HCT116 (cell line): ENCODE measurements around the gene FLT3LG. TPM values are rescaled to one million over a fixed set of nuclear protein-coding genes. Genes with fewer than 3 reads are reported as not detected.

Experiments used
- ATAC-seq: fragments of 200-7000 bp; cut with Tn5 transposase; 2 replicates; pipeline ENCODE4 v1.9.1; 2020; ENCODE audit warnings: mild to moderate bottlenecking, moderate library complexity
- BruUV-seq: library from RNA; stranded (reverse); fragments of 400-500 nt; replicated peaks from 2 replicates; lab custom pipeline; 2021; lab: Mats Ljungman, UMichigan
- CTCF ChIA-PET: fragments of 300-600 bp; sonication (Branson Sonifier 250); formaldehyde crosslinking; loops from one replicate; lab custom pipeline; 2021; ENCODE audit warnings: antibody characterized with exemption; lab: Charles Lee
- POLR2A ChIA-PET: fragments of 300-600, 350-600 bp; sonication (Branson Sonifier 250); formaldehyde crosslinking; loops from one replicate; lab custom pipeline; 2021; ENCODE audit warnings: antibody characterized with exemption; lab: Charles Lee
- RAD21 ChIA-PET, 2 experiments: fragments of 300-600 bp; sonication (Branson Sonifier 250); formaldehyde crosslinking; loops; one replicate each; lab custom pipeline; 2023; ENCODE audit warnings: low total read pairs in 2 of 2; ENCODE audit not compliant: uncharacterized antibody in 2 of 2, unreplicated experiment in 2 of 2, low non-redundant PET in 1 of 2; lab: Charles Lee
- DNase-seq: peaks from one replicate; pipeline ENCODE4 v3.0.0-alpha.2; 2010; ENCODE audit warnings: low read depth, low spot score
- H2AFZ ChIP-seq: fragments of 200-600 bp; shearing (Covaris generic), sonication (generic); 2 replicates; pipeline ENCODE4 v1.6.1; 2017; ENCODE audit warnings: low read depth, mixed run types, mixed read lengths, antibody characterized with exemption, low read length; ENCODE audit not compliant: poor library complexity, severe bottlenecking
- H3K27ac ChIP-seq: 2 replicates; pipeline ENCODE4 v1.5.1; 2012; ENCODE audit warnings: low read depth, low read length
- H3K27me3 ChIP-seq: fragments of 200-600 bp; sonication (generic); 2 replicates; pipeline ENCODE4 v1.6.1; 2016; ENCODE audit warnings: mixed run types, low read length, mixed read lengths; ENCODE audit not compliant: insufficient read depth
- H3K36me3 ChIP-seq, 2 experiments: fragments of 200-500 bp in 1 of 2; fragments of 200-600 bp in 1 of 2; sonication (Bioruptor generic) in 1 of 2; sonication (generic) in 1 of 2; 2 replicates each; pipeline versions ENCODE4 v1.5.1 to v1.6.1; 2014 to 2016; ENCODE audit warnings: low read length in 2 of 2, inconsistent platforms in 1 of 2, mixed read lengths in 1 of 2, mixed run types in 1 of 2; ENCODE audit not compliant: insufficient read depth in 2 of 2, control insufficient read depth in 1 of 2
- H3K4me1 ChIP-seq, 2 experiments: fragments of 200-600 bp in 1 of 2; sonication (generic) in 1 of 2; 2 replicates each; pipeline versions ENCODE4 v1.5.1 to v1.6.1; 2012 to 2017; ENCODE audit warnings: low read length in 2 of 2, inconsistent platforms in 1 of 2, mild to moderate bottlenecking in 1 of 2, mixed read lengths in 1 of 2, mixed run types in 1 of 2, moderate library complexity in 1 of 2; ENCODE audit not compliant: insufficient read depth in 2 of 2, control insufficient read depth in 1 of 2
- H3K4me2 ChIP-seq: fragments of 200-600 bp; sonication (generic); 2 replicates; pipeline ENCODE4 v1.6.1; 2017; ENCODE audit warnings: mixed run types, low read length, mixed read lengths
- H3K4me3 ChIP-seq, 2 experiments: fragments of 200-600 bp in 1 of 2; sonication (generic) in 1 of 2; replicated peaks in 1 of 2; 2 replicates each; pipeline ENCODE4 v1.5.1; 2011 to 2016; ENCODE audit warnings: low read length in 2 of 2, control low read depth in 1 of 2, low read depth in 1 of 2, mild to moderate bottlenecking in 1 of 2, mixed read lengths in 1 of 2, mixed run types in 1 of 2
- H3K79me2 ChIP-seq: fragments of 200-600 bp; sonication (generic); 2 replicates; pipeline ENCODE4 v1.6.1; 2017; ENCODE audit warnings: mild to moderate bottlenecking, mixed run types, low read length, moderate library complexity, mixed read lengths; ENCODE audit not compliant: insufficient read depth
- H3K9ac ChIP-seq: fragments of 200-600 bp; sonication (generic); 2 replicates; pipeline ENCODE4 v1.6.1; 2016; ENCODE audit warnings: low read length, mixed read lengths
- H3K9me2 ChIP-seq: fragments of 200-600 bp; sonication (generic), shearing (Covaris generic); 2 replicates; pipeline ENCODE4 v1.6.1; 2017; ENCODE audit warnings: mixed run types, mild to moderate bottlenecking, moderate library complexity; ENCODE audit not compliant: insufficient read depth
- H3K9me3 ChIP-seq, 2 experiments: fragments of 200-500 bp in 1 of 2; fragments of 200-600 bp in 1 of 2; sonication (Bioruptor generic) in 1 of 2; sonication (generic) in 1 of 2; 2 replicates each; pipeline ENCODE4 v1.6.1; 2014 to 2017; ENCODE audit warnings: low read length in 2 of 2, mixed read lengths in 2 of 2, inconsistent platforms in 1 of 2, low read depth in 1 of 2, mild to moderate bottlenecking in 1 of 2, mixed run types in 1 of 2, moderate library complexity in 1 of 2; ENCODE audit not compliant: control insufficient read depth in 1 of 2, insufficient read depth in 1 of 2
- H4K20me1 ChIP-seq: fragments of 200-600 bp; sonication (generic), shearing (Covaris generic); 2 replicates; pipeline ENCODE4 v1.6.1; 2017; ENCODE audit warnings: mixed run types, mild to moderate bottlenecking, moderate library complexity; ENCODE audit not compliant: insufficient read depth
- CBX3 ChIP-seq: IDR thresholded peaks from 2 replicates; pipeline ENCODE4 v1.6.1; 2012; ENCODE audit warnings: low read depth
- CEBPB ChIP-seq: IDR thresholded peaks from 2 replicates; pipeline ENCODE4 v1.6.1; 2012; ENCODE audit warnings: low read depth
- EGR1 ChIP-seq: IDR thresholded peaks from 2 replicates; pipeline ENCODE4 v1.6.1; 2012; ENCODE audit warnings: low read depth
- ELF1 ChIP-seq: IDR thresholded peaks from 2 replicates; pipeline ENCODE4 v1.6.1; 2012; ENCODE audit warnings: low read depth, borderline replicate concordance
- EZH2phosphoT487 ChIP-seq: fragments of 200-600 bp; IDR thresholded peaks from 2 replicates; pipeline ENCODE4 v1.6.1; 2018; ENCODE audit warnings: antibody characterized with exemption, borderline replicate concordance
- JUND ChIP-seq: IDR thresholded peaks from 2 replicates; pipeline ENCODE4 v1.6.1; 2012
- POLR2AphosphoS5 ChIP-seq: IDR thresholded peaks from 2 replicates; pipeline ENCODE4 v1.6.1; 2011; ENCODE audit warnings: mild to moderate bottlenecking, low read depth, low read length, moderate library complexity
- SP1 ChIP-seq: IDR thresholded peaks from 2 replicates; pipeline ENCODE4 v1.6.1; 2012; ENCODE audit warnings: low read depth
- SRF ChIP-seq: IDR thresholded peaks from 2 replicates; pipeline ENCODE4 v1.6.1; 2012; ENCODE audit warnings: low read depth
- TCF7L2 ChIP-seq: IDR thresholded peaks from 2 replicates; pipeline ENCODE4 v1.7.0; 2011; ENCODE audit warnings: borderline replicate concordance, inconsistent platforms; ENCODE audit not compliant: insufficient read depth, insufficient read length; ENCODE audit errors: extremely low read depth
- YY1 ChIP-seq: IDR thresholded peaks from 2 replicates; pipeline ENCODE4 v1.6.1; 2011; ENCODE audit warnings: low read length, low read depth, moderate library complexity, mild to moderate bottlenecking; ENCODE audit not compliant: insufficient replicate concordance; ENCODE audit errors: extremely low read depth
- intact Hi-C: fragments of 100-400 bp; cut with micrococcal nuclease; formaldehyde crosslinking; loops from 2 replicates; pipeline ENCODE4 v1.10.0; 2022
- total RNA-seq: library from RNA; stranded (reverse); gene quantifications from one replicate; pipeline ENCODE4 v1.2.1, GENCODE V29; 2021; ENCODE audit not compliant: unreplicated experiment
- TF ChIP-seq, protein P1 (sequence below): IDR thresholded peaks from 2 replicates; pipeline ENCODE4 v1.6.1; 2012; ENCODE audit warnings: low read depth
- TF ChIP-seq, protein P2 (sequence below): IDR thresholded peaks from 2 replicates; pipeline ENCODE4 v1.6.1; 2012
- TF ChIP-seq, protein P3 (sequence below), 3 experiments: fragments of 200-600 bp in 1 of 3; sonication (generic) in 1 of 3; IDR thresholded peaks in 2 of 3; conservative IDR thresholded peaks in 1 of 3; 2 replicates each; pipeline ENCODE4 v1.5.1; 2012 to 2017; ENCODE audit warnings: low read depth in 2 of 3, low read length in 2 of 3, antibody characterized with exemption in 1 of 3, borderline replicate concordance in 1 of 3, control low read depth in 1 of 3, mild to moderate bottlenecking in 1 of 3, mixed read lengths in 1 of 3, mixed run types in 1 of 3, moderate library complexity in 1 of 3; ENCODE audit not compliant: insufficient read depth in 1 of 3
- TF ChIP-seq, protein P4 (sequence below): IDR thresholded peaks from 2 replicates; pipeline ENCODE4 v1.6.1; 2012
- TF ChIP-seq, protein P5 (sequence below): IDR thresholded peaks from 2 replicates; pipeline ENCODE4 v1.6.1; 2011; ENCODE audit warnings: mild to moderate bottlenecking, low read length, moderate library complexity; ENCODE audit not compliant: insufficient replicate concordance; ENCODE audit errors: extremely low read depth

FLT3LG gene
- total RNA-seq, 1 experiment from 2014 or later = 3.8 TPM

DNA sequence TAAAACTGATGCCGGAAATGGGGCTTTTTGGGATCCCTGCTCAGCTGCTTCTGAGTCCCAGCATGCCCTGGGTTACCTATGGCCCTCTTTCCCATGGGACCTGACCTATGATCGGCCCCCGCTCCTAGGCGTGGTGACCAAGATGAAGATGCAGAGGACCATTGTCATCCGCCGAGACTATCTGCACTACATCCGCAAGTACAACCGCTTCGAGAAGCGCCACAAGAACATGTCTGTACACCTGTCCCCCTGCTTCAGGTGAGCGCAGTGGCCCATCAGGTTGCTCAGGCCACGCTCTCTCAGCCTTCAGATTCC lies 23.7 kb downstream of the FLT3LG start (continued):
- TF ChIP-seq, protein P1, sequence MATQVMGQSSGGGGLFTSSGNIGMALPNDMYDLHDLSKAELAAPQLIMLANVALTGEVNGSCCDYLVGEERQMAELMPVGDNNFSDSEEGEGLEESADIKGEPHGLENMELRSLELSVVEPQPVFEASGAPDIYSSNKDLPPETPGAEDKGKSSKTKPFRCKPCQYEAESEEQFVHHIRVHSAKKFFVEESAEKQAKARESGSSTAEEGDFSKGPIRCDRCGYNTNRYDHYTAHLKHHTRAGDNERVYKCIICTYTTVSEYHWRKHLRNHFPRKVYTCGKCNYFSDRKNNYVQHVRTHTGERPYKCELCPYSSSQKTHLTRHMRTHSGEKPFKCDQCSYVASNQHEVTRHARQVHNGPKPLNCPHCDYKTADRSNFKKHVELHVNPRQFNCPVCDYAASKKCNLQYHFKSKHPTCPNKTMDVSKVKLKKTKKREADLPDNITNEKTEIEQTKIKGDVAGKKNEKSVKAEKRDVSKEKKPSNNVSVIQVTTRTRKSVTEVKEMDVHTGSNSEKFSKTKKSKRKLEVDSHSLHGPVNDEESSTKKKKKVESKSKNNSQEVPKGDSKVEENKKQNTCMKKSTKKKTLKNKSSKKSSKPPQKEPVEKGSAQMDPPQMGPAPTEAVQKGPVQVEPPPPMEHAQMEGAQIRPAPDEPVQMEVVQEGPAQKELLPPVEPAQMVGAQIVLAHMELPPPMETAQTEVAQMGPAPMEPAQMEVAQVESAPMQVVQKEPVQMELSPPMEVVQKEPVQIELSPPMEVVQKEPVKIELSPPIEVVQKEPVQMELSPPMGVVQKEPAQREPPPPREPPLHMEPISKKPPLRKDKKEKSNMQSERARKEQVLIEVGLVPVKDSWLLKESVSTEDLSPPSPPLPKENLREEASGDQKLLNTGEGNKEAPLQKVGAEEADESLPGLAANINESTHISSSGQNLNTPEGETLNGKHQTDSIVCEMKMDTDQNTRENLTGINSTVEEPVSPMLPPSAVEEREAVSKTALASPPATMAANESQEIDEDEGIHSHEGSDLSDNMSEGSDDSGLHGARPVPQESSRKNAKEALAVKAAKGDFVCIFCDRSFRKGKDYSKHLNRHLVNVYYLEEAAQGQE = no peak
- TF ChIP-seq, protein P2, sequence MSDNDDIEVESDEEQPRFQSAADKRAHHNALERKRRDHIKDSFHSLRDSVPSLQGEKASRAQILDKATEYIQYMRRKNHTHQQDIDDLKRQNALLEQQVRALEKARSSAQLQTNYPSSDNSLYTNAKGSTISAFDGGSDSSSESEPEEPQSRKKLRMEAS = no peak
- TF ChIP-seq, protein P3, sequence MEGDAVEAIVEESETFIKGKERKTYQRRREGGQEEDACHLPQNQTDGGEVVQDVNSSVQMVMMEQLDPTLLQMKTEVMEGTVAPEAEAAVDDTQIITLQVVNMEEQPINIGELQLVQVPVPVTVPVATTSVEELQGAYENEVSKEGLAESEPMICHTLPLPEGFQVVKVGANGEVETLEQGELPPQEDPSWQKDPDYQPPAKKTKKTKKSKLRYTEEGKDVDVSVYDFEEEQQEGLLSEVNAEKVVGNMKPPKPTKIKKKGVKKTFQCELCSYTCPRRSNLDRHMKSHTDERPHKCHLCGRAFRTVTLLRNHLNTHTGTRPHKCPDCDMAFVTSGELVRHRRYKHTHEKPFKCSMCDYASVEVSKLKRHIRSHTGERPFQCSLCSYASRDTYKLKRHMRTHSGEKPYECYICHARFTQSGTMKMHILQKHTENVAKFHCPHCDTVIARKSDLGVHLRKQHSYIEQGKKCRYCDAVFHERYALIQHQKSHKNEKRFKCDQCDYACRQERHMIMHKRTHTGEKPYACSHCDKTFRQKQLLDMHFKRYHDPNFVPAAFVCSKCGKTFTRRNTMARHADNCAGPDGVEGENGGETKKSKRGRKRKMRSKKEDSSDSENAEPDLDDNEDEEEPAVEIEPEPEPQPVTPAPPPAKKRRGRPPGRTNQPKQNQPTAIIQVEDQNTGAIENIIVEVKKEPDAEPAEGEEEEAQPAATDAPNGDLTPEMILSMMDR (IDR thresholded peaks at IDR 0.05 in 2 of 3, conservative IDR thresholded peaks at IDR 0.05 in 1 of 3; ENCODE audit: borderline replicate concordance in 1 of 3, insufficient read depth in 1 of 3, low read depth in 2 of 3, low read length in 2 of 3) = no peak
- no peak for TF ChIP-seq POLR2AphosphoS5
- no peak for TF ChIP-seq SP1
- TF ChIP-seq, protein P4, sequence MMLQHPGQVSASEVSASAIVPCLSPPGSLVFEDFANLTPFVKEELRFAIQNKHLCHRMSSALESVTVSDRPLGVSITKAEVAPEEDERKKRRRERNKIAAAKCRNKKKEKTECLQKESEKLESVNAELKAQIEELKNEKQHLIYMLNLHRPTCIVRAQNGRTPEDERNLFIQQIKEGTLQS = no peak
- TF ChIP-seq JUND = no peak
- no peak for TF ChIP-seq EGR1

DNA sequence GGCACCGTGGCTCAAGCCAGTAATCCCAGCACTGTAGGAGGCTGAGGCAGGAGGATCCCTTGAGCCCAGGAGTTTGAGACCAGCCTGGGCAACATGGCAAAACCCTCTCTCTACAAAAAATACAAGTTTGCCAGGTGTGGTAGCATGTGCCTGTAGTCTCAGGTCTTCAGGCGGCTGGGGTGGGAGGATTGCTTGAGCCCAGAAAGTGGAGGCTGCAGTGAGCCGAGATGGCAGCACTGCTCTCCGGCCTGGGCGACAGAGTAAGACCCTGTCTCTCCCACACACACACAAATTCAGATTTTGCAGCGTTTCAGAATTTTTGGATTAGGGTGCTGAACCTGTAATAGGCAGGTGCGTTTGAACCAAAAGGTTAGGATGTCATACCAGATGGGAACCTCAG lies 24.5 kb downstream of the FLT3LG start:
- CTCF ChIA-PET = no interaction called here
- H3K4me2 ChIP-seq = peak overlapping the region; percentile 85
- RAD21 ChIA-PET = no interaction called here
- peak overlapping the region; percentile 40 for H3K27ac ChIP-seq
- intact Hi-C loops = no loop called here
- no peaks in the 10 kb centered on the region for H3K9me2 ChIP-seq
- H2AFZ ChIP-seq = no peak overlapping the region
- H3K4me3 ChIP-seq = no peak overlapping the region
- POLR2A ChIA-PET = no interaction called here
- BruUV-seq = no TSS peak
- H3K27me3 ChIP-seq = no peaks in the 10 kb centered on the region
- 0 out of 2 replicates have a peak overlapping the region, but pooled peaks have one; percentile 14 for H3K9ac ChIP-seq
- no peak for DNase-seq
- no peaks in the 10 kb centered on the region for H3K9me3 ChIP-seq
- peaks cover 14% of the 10 kb centered on the region; the same call in 1 of the 2 replicates for H4K20me1 ChIP-seq
- peaks cover 16 to 57% of the 10 kb centered on the region in 2 experiments for H3K4me1 ChIP-seq
- H3K79me2 ChIP-seq = peaks cover 33% of the 10 kb centered on the region
- H3K36me3 ChIP-seq = peaks cover 13 to 28% of the 10 kb centered on the region in 2 experiments
- no peak for ATAC-seq
- TF ChIP-seq, protein P2 = no peak
- TF ChIP-seq SP1 = no peak
- no peak for TF ChIP-seq SRF
- no peak for TF ChIP-seq ELF1
- no peak for TF ChIP-seq CBX3
- TF ChIP-seq YY1 = no peak
- no peak for TF ChIP-seq TCF7L2
- TF ChIP-seq CEBPB = no peak
- TF ChIP-seq JUND = no peak
- TF ChIP-seq, protein P5, sequence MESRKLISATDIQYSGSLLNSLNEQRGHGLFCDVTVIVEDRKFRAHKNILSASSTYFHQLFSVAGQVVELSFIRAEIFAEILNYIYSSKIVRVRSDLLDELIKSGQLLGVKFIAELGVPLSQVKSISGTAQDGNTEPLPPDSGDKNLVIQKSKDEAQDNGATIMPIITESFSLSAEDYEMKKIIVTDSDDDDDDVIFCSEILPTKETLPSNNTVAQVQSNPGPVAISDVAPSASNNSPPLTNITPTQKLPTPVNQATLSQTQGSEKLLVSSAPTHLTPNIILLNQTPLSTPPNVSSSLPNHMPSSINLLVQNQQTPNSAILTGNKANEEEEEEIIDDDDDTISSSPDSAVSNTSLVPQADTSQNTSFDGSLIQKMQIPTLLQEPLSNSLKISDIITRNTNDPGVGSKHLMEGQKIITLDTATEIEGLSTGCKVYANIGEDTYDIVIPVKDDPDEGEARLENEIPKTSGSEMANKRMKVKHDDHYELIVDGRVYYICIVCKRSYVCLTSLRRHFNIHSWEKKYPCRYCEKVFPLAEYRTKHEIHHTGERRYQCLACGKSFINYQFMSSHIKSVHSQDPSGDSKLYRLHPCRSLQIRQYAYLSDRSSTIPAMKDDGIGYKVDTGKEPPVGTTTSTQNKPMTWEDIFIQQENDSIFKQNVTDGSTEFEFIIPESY = no peak
- TF ChIP-seq EZH2phosphoT487 = no peak
